Right lobe of liver (tissue), 6 donors: ENCODE data around the gene MAGEC3. TPM values are rescaled to one million over a fixed set of nuclear protein-coding genes. Genes with fewer than 3 reads are reported as not detected.

Source experiments
- ATAC-seq, 4 donors: fragments of 200-7000 bp; cut with Tn5 transposase; one replicate each; pipeline ENCODE4 v1.9.1; 2020; ENCODE audit warnings: mild to moderate bottlenecking in 4 of 4, moderate library complexity in 4 of 4
- DNase-seq, 3 donors: peaks; one replicate each; pipeline ENCODE4 v3.0.0-alpha.2; 2020
- H3K27ac ChIP-seq, 3 donors: fragments of 200-600 bp; one replicate each; pipeline ENCODE4 v1.8.0; 2022
- H3K27me3 ChIP-seq, 2 donors: fragments of 200-600 bp; one replicate each; pipeline ENCODE4 v1.8.0; 2022
- H3K36me3 ChIP-seq, 4 donors: fragments of 200-600 bp; sonication (generic) in 1 of 4; one replicate each; pipeline versions ENCODE4 v1.5.1 to v1.8.0; 2017 to 2022; ENCODE audit warnings: control low read depth in 1 of 4
- H3K4me1 ChIP-seq, 4 donors: fragments of 200-600 bp; sonication (generic) in 1 of 4; one replicate each; pipeline versions ENCODE4 v1.5.1 to v1.8.0; 2017 to 2022; ENCODE audit warnings: control low read depth in 1 of 4
- H3K4me3 ChIP-seq, 3 donors: fragments of 200-600 bp; one replicate each; pipeline ENCODE4 v1.8.0; 2022
- H3K9me3 ChIP-seq, 4 donors: fragments of 200-600 bp; sonication (generic) in 1 of 4; one replicate each; pipeline versions ENCODE4 v1.5.1 to v1.8.0; 2017 to 2022; ENCODE audit warnings: control low read depth in 1 of 4
- POLR2A ChIP-seq: fragments of 450-650 bp; IDR thresholded peaks from one replicate; pipeline ENCODE4 v1.6.1; 2017; ENCODE audit warnings: antibody characterized with exemption, mild to moderate bottlenecking
- WGBS: methylation state at CpG from one replicate; pipeline ENCODE4 v1.1.6; 2018; ENCODE audit warnings: low coverage, low lambda C conversion rate; ENCODE audit not compliant: insufficient coverage; ENCODE audit errors: missing lambda C conversion rate; 5-methylcytosine and 5-hydroxymethylcytosine counted together
- intact Hi-C, 2 donors: fragments of 100-400 bp; cut with DNase I; formaldehyde crosslinking; loops; one replicate each; pipeline versions ENCODE4 v1.11.2 to v1.14.1; 2022
- long read RNA-seq: library from polyadenylated mRNA; unstranded; transcript quantifications from one replicate; pipeline ENCODE4 v2.0.0, GENCODE V29; 2019
- total RNA-seq, 6 experiments: library from RNA; depleted of rRNA in 2 of 6; stranded (reverse); fragments of >200 nt in 2 of 6; fragmentation: NEBNext Ultra II Directional in 3 of 6; extraction: Animal tissue kit (Norgen Biotek cat#: 25700) in 3 of 6; gene quantifications; one replicate each; pipeline versions ENCODE4 v1.1.0 to v1.2.4, GENCODE V29; 2016 to 2023
- TF ChIP-seq, protein P1 (sequence below), 4 donors: fragments of 200-600 bp in 3 of 4; fragments of 450-650 bp in 1 of 4; IDR thresholded peaks; one replicate each; pipeline versions ENCODE4 v1.5.1 to v1.8.0; 2016 to 2022; ENCODE audit warnings: antibody characterized with exemption in 4 of 4, mild to moderate bottlenecking in 2 of 4
- donor health status: DM: no; HTN: yes; CAD: no.
- donor health status: DM: no; HTN: no; CAD: no.
- donor health status: DM: no; HTN: no; CAD: no.
- donor health status: DM: no; HTN: yes; CAD: no.
- donor health status: DM: no; HTN: yes; CAD: no.

MAGEC3 gene, protein sequence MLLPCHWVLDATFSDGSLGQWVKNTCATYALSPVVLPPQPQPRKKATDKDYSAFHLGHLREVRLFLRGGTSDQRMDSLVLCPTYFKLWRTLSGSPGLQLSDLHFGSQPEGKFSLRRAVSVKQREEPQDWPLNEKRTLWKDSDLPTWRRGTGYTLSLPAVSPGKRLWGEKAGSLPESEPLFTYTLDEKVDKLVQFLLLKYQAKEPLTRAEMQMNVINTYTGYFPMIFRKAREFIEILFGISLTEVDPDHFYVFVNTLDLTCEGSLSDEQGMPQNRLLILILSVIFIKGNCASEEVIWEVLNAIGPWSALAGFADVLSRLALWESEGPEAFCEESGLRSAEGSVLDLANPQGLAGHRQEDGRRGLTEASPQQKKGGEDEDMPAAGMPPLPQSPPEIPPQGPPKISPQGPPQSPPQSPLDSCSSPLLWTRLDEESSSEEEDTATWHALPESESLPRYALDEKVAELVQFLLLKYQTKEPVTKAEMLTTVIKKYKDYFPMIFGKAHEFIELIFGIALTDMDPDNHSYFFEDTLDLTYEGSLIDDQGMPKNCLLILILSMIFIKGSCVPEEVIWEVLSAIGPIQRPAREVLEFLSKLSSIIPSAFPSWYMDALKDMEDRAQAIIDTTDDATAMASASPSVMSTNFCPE
- total RNA-seq, result not detected
- long read RNA-seq, result 0 reads

DNA sequence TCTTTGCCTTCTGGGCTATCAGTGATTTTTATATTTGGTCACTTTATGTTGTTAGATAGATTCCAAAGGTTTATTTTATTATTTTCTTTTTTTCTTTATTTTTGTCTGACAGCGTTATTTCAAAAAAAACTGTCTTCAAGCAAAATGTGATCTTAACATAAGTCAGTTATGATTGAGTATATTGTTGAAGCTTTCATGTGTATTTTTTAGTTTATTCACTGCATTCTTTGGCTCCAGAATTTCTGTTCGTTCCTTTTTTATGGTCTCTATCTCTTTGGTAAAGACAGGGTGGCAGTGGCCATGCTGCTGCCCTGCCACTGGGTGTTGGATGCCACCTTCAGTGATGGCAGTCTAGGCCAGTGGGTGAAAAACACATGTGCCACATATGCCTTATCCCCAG, at the start of gene MAGEC3:
Gene MAGEC3 (plus strand): TSS at position 301 of the 400 bp plus-strand sequence. CDS start 0 bp downstream, at position 301.
- Histone ChIP-seq H3K27me3 (no peaks in the 10 kb centered on the region), H3K4me3 (no peak within 1 kb of the TSS), H3K4me1 (no peaks in the 10 kb centered on the region), H3K27ac (no peak within 1 kb of the TSS), H3K36me3 (no peaks in the 10 kb centered on the region), H3K9me3 (no peaks in the 10 kb centered on the region)
- ATAC-seq (no peak), DNase-seq (no peak)
- WGBS, result 62% methylated on average over 2 of the region's 2 CpGs
- TF ChIP-seq, protein P1, sequence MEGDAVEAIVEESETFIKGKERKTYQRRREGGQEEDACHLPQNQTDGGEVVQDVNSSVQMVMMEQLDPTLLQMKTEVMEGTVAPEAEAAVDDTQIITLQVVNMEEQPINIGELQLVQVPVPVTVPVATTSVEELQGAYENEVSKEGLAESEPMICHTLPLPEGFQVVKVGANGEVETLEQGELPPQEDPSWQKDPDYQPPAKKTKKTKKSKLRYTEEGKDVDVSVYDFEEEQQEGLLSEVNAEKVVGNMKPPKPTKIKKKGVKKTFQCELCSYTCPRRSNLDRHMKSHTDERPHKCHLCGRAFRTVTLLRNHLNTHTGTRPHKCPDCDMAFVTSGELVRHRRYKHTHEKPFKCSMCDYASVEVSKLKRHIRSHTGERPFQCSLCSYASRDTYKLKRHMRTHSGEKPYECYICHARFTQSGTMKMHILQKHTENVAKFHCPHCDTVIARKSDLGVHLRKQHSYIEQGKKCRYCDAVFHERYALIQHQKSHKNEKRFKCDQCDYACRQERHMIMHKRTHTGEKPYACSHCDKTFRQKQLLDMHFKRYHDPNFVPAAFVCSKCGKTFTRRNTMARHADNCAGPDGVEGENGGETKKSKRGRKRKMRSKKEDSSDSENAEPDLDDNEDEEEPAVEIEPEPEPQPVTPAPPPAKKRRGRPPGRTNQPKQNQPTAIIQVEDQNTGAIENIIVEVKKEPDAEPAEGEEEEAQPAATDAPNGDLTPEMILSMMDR (IDR thresholded peaks at IDR 0.05), result no peak
- intact Hi-C loops, result no loop called here

DNA sequence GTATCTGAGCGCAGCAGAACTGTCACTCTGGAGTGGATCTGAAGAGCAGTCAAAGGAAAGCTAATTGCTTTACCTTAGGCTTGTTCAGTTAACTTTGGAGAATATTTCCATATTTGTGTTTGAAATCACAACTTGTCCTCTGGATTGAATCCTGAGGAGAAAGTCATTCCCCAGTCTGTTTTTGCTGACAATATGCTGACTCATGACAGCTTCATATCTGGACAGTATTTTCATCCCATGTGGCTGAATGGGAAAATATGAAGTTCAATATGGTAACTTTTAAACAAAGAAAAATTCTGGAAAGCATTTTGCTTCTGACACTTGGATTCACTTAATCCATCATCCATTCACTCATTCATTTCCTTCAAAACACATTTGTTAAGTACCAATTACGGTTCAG, 46.3 kb upstream of the MAGEC3 start:
- Histone ChIP-seq H3K4me1 (no peaks in the 10 kb centered on the region), H3K36me3 (no peaks in the 10 kb centered on the region), H3K4me3 (no peak overlapping the region), H3K9me3 (no peaks in the 10 kb centered on the region), H3K27me3 (no peaks in the 10 kb centered on the region), H3K27ac (no peak overlapping the region)
- TF ChIP-seq POLR2A, result no peak
- TF ChIP-seq, protein P1 (IDR thresholded peaks at IDR 0.05), result no peak
- 66% methylated on average over 2 of the region's 2 CpGs for WGBS
- DNase-seq (no peak), ATAC-seq (no peak)
- intact Hi-C loops, result no loop called here

DNA sequence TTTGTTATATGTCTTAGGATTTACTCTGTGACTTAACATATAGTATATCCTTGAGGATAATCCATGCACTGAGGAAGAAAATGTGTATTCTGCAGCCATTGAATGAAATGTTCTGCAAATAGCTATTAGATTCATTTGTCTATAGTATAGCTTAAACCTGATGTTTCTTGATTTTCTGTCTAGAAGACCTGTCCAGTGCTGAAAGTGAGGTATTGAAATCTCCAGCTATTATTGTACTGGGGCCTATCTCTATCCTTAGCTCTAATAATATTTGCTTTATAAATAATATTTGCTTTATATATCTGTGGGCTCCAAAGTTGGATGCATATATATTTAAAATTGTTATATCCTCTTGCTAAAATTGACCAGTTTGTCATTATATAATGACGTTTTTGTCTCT, 26.7 kb upstream of the MAGEC3 start:
- Histone ChIP-seq H3K4me3 (no peak overlapping the region), H3K9me3 (no peaks in the 10 kb centered on the region), H3K27me3 (no peaks in the 10 kb centered on the region), H3K27ac (no peak overlapping the region), H3K36me3 (no peaks in the 10 kb centered on the region), H3K4me1 (no peaks in the 10 kb centered on the region)
- 20% methylated on average over 1 of the region's 1 CpG for WGBS
- TF ChIP-seq, protein P1 (IDR thresholded peaks at IDR 0.05), result no peak
- no peak for TF ChIP-seq POLR2A
- intact Hi-C loops, result no loop called here
- DNase-seq (no peak), ATAC-seq (no peak)

DNA sequence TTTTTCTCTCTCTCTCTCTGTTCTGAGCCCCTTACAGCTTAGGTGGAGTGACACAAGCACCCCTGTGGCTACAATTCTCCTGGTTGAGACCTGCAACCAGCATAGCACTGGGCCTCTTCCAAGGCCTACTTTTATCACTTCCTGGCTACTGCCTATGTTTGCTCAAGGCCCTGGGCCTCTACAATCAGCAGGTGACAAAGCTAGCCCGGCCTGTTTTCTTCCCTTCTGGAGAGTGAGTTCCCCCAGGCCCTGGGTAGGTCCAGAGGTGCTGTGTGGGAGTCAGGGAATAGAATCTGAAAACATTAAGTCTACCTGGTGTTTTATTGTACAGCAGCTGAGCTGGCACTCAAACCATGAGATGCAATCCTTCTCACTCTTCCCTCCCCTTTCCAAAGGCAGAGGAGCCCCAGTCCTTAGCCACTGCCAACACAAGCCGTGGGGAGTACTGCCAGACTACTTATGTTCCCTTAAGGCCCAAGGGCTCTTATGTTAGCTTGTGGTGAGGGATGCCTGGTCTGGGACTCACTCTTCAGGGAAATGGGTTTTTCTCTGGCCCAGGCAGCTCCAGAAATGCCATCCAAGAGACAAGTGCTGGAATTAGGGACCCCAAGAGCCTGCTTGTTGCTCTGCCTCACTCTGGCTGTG, 23.8 kb upstream of the MAGEC3 start:
- Histone ChIP-seq H3K4me3 (no peak overlapping the region), H3K27me3 (no peaks in the 10 kb centered on the region), H3K27ac (no peak overlapping the region), H3K9me3 (no peaks in the 10 kb centered on the region), H3K4me1 (no peaks in the 10 kb centered on the region), H3K36me3 (no peaks in the 10 kb centered on the region)
- no peak for DNase-seq
- WGBS, result 56% methylated on average over 1 of the region's 2 CpGs
- no peak for TF ChIP-seq POLR2A
- TF ChIP-seq, protein P1 (IDR thresholded peaks at IDR 0.05), result no peak
- ATAC-seq, result peak in 1 of 4 donors; percentile 14
- intact Hi-C loops, result no loop called here
